HUES48 (cell line): Measurements from ENCODE around the gene APBA1.
A peak's percentile ranks its signal among the peaks of the same experiment; 100 is the strongest.

Source experiments
- H3K27ac ChIP-seq: one replicate; pipeline ENCODE4 v1.7.0; 2013; ENCODE audit warnings: low read depth, low read length, inconsistent platforms
- H3K27me3 ChIP-seq: 2 replicates; pipeline ENCODE4 v1.6.1; 2013; ENCODE audit warnings: mild to moderate bottlenecking, low read length; ENCODE audit not compliant: control insufficient read depth, insufficient read depth
- H3K36me3 ChIP-seq: 2 replicates; pipeline ENCODE4 v1.6.1; 2013; ENCODE audit warnings: low read length; ENCODE audit not compliant: control insufficient read depth, insufficient read depth
- H3K4me1 ChIP-seq: 2 replicates; pipeline ENCODE4 v1.6.1; 2013; ENCODE audit warnings: mild to moderate bottlenecking, low read length; ENCODE audit not compliant: control insufficient read depth, insufficient read depth
- H3K4me3 ChIP-seq: 2 replicates; pipeline ENCODE4 v1.5.1; 2013; ENCODE audit warnings: mild to moderate bottlenecking, low read depth, low read length
- H3K9ac ChIP-seq: 2 replicates; pipeline ENCODE4 v1.6.1; 2013; ENCODE audit warnings: mild to moderate bottlenecking, low read depth, low read length, moderate library complexity
- H3K9me3 ChIP-seq: 2 replicates; pipeline ENCODE4 v1.6.1; 2013; ENCODE audit warnings: low read length; ENCODE audit not compliant: control insufficient read depth, insufficient read depth

APBA1 gene

GRCh38 chr9:69671879-69672595 is at the start of gene APBA1:
Gene APBA1, minus strand, starts transcription at chr9:69672371.
- H3K9me3 ChIP-seq = no peaks in the 10 kb centered on the region
- peak within 1 kb of the TSS; percentile 63 for H3K4me3 ChIP-seq
- no peak within 1 kb of the TSS for H3K9ac ChIP-seq
- H3K4me1 ChIP-seq = peaks cover 15% of the 10 kb centered on the region
- H3K27ac ChIP-seq = no peak within 1 kb of the TSS
- no peaks in the 10 kb centered on the region for H3K36me3 ChIP-seq
- peaks cover 24% of the 10 kb centered on the region for H3K27me3 ChIP-seq

- H3K27ac ChIP-seq = no peak overlapping the region
- H3K36me3 ChIP-seq = peaks cover 88% of the 10 kb centered on the region
- no peaks in the 10 kb centered on the region for H3K27me3 ChIP-seq
- H3K9ac ChIP-seq = no peak overlapping the region
- no peak overlapping the region for H3K4me3 ChIP-seq
- H3K9me3 ChIP-seq = no peaks in the 10 kb centered on the region
- H3K4me1 ChIP-seq = no peaks in the 10 kb centered on the region
Observed at GRCh38 chr9:69719983-69720382, 47.8 kb upstream of the APBA1 start.

DNA sequence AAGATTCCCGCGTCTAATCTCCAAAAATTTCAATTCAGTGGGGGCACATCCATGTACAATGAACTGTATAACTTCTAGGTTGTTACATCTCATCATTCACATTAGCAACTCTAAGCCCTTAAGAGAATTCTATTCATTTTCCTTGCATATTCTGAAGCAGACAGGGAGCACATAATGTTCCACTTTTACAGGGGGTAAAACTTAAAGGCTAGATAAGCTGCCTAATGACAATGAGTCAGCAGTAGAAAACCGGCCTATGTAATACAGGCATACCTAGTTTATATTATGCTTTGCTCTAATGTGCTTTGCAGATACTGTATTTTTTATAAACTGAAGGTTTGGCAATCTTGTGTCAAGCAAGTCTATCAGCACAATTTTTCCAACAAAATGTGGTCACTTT is 47.2 kb upstream of the APBA1 start:
- Histone ChIP-seq H3K27ac (no peak overlapping the region), H3K9me3 (no peaks in the 10 kb centered on the region), H3K4me3 (no peak overlapping the region), H3K27me3 (no peaks in the 10 kb centered on the region), H3K36me3 (peaks cover 88% of the 10 kb centered on the region), H3K4me1 (no peaks in the 10 kb centered on the region), H3K9ac (no peak overlapping the region)

DNA sequence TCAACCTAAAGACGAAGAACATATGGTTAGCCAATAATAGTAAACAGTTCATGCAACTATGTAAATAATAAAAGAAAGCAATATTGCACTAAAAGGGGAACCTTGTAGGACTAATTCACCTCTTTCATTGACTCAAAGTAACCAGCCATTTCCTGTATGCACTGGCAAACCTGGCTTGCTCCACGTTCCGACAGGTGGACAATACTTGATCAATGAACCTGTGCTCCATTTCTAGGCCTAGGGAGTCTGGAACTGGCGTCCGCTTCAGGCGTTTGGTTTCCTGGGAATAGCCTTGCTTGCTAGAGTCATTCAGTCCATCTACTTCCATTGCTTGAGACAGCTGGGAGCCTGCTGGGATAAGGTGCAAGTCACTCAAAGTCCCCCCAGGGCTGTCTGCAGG is 46.0 kb upstream of the APBA1 start:
- no peaks in the 10 kb centered on the region for H3K27me3 ChIP-seq
- H3K9me3 ChIP-seq = no peaks in the 10 kb centered on the region
- peaks cover 85% of the 10 kb centered on the region for H3K36me3 ChIP-seq
- no peak overlapping the region for H3K4me3 ChIP-seq
- no peaks in the 10 kb centered on the region for H3K4me1 ChIP-seq
- no peak overlapping the region for H3K9ac ChIP-seq
- no peak overlapping the region for H3K27ac ChIP-seq

- Histone ChIP-seq H3K27ac (no peak overlapping the region), H3K27me3 (no peaks in the 10 kb centered on the region), H3K4me3 (no peak overlapping the region), H3K36me3 (peaks cover 86% of the 10 kb centered on the region), H3K9me3 (no peaks in the 10 kb centered on the region), H3K9ac (no peak overlapping the region), H3K4me1 (no peaks in the 10 kb centered on the region)
Observed at GRCh38 chr9:69715825-69716224, 43.7 kb upstream of the APBA1 start.

GRCh38 chr9:69715096-69715495 is 42.9 kb upstream of the APBA1 start:
- no peaks in the 10 kb centered on the region for H3K27me3 ChIP-seq
- peaks cover 93% of the 10 kb centered on the region for H3K36me3 ChIP-seq
- no peak overlapping the region for H3K4me3 ChIP-seq
- no peak overlapping the region for H3K27ac ChIP-seq
- no peaks in the 10 kb centered on the region for H3K9me3 ChIP-seq
- H3K9ac ChIP-seq = no peak overlapping the region
- no peaks in the 10 kb centered on the region for H3K4me1 ChIP-seq

- Histone ChIP-seq H3K4me1 (no peaks in the 10 kb centered on the region), H3K27me3 (no peaks in the 10 kb centered on the region), H3K4me3 (no peak overlapping the region), H3K27ac (no peak overlapping the region), H3K9ac (no peak overlapping the region), H3K9me3 (no peaks in the 10 kb centered on the region), H3K36me3 (no peaks in the 10 kb centered on the region)
Observed at GRCh38 chr9:69697475-69697874, 25.3 kb upstream of the APBA1 start.

DNA sequence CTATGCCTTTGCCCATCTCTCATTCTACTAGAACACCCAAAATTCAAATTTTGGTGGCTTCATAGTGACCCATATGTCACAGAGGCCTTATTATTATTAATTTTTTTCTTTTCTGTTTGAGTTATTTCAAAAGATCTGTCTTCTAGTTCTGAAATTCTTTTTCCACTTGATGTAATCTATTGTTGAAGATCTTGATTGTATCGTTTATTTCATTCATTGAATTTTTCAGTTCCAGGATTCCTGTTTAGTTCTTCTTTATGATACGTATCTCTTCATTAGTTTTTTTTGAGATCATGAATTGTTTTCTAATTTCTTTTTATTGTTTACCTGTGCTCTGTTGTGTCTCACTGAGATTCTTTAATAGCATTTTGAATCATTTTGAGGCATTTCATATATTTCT is 24.6 kb upstream of the APBA1 start:
- Histone ChIP-seq H3K27ac (no peak overlapping the region), H3K4me3 (no peak overlapping the region), H3K9me3 (no peaks in the 10 kb centered on the region), H3K27me3 (no peaks in the 10 kb centered on the region), H3K4me1 (no peaks in the 10 kb centered on the region), H3K9ac (no peak overlapping the region), H3K36me3 (no peaks in the 10 kb centered on the region)

- Histone ChIP-seq H3K27me3 (no peaks in the 10 kb centered on the region), H3K4me1 (no peaks in the 10 kb centered on the region), H3K36me3 (no peaks in the 10 kb centered on the region), H3K27ac (no peak overlapping the region), H3K9ac (no peak overlapping the region), H3K9me3 (no peaks in the 10 kb centered on the region), H3K4me3 (no peak overlapping the region)
Observed at GRCh38 chr9:69689991-69690538, 17.9 kb upstream of the APBA1 start.

- Histone ChIP-seq H3K27ac (no peak overlapping the region), H3K4me3 (no peak overlapping the region), H3K9ac (no peak overlapping the region), H3K36me3 (no peaks in the 10 kb centered on the region), H3K9me3 (no peaks in the 10 kb centered on the region), H3K4me1 (no peaks in the 10 kb centered on the region), H3K27me3 (no peaks in the 10 kb centered on the region)
Observed at GRCh38 chr9:69683927-69684326, 11.8 kb upstream of the APBA1 start.

GRCh38 chr9:69678843-69679538 is 6.8 kb upstream of the APBA1 start:
- Histone ChIP-seq H3K27me3 (no peaks in the 10 kb centered on the region), H3K9me3 (no peaks in the 10 kb centered on the region), H3K4me3 (no peak overlapping the region), H3K4me1 (no peaks in the 10 kb centered on the region), H3K9ac (no peak overlapping the region), H3K36me3 (no peaks in the 10 kb centered on the region), H3K27ac (no peak overlapping the region)
